Endodermal cell (in vitro differentiated cells): ENCODE measurements around the gene PCBP3. TPM values are rescaled to one million over a fixed set of nuclear protein-coding genes. Genes with fewer than 3 reads are reported as not detected.

ENCODE experiments used
- DNase-seq: peaks from one replicate; pipeline ENCODE4 v3.0.0-alpha.2; 2017
- H3K27ac ChIP-seq: 2 replicates; pipeline ENCODE4 v1.5.1; 2013; ENCODE audit warnings: mild to moderate bottlenecking, low read depth, low read length, moderate library complexity
- H3K27me3 ChIP-seq: 2 replicates; pipeline ENCODE4 v1.6.1; 2013; ENCODE audit warnings: mild to moderate bottlenecking, low read length, moderate library complexity; ENCODE audit not compliant: insufficient read depth, control insufficient read depth, poor library complexity, severe bottlenecking
- H3K36me3 ChIP-seq: 2 replicates; pipeline ENCODE4 v1.7.0; 2013; ENCODE audit warnings: mild to moderate bottlenecking, low read length, moderate library complexity; ENCODE audit not compliant: control insufficient read depth, insufficient read depth
- H3K4me1 ChIP-seq: one replicate; pipeline ENCODE4 v1.7.0; 2013; ENCODE audit warnings: low read length; ENCODE audit not compliant: control insufficient read depth, insufficient read depth
- H3K4me3 ChIP-seq: 2 replicates; pipeline ENCODE4 v1.5.1; 2013; ENCODE audit warnings: mild to moderate bottlenecking, low read length, moderate library complexity
- H3K9ac ChIP-seq: 2 replicates; pipeline ENCODE4 v1.6.1; 2013; ENCODE audit warnings: mild to moderate bottlenecking, low read length, moderate library complexity; ENCODE audit not compliant: poor library complexity, severe bottlenecking; ENCODE audit errors: extremely low read depth
- H3K9me3 ChIP-seq: 2 replicates; pipeline ENCODE4 v1.6.1; 2013; ENCODE audit warnings: mild to moderate bottlenecking, low read length, moderate library complexity; ENCODE audit not compliant: control insufficient read depth
- H3K27ac Mint-ChIP-seq: 2 replicates; pipeline ENCODE4 v1.8.0; 2020; ENCODE audit warnings: mixed read lengths
- H3K27me3 Mint-ChIP-seq: 2 replicates; pipeline ENCODE4 v1.8.0; 2021; ENCODE audit warnings: mild to moderate bottlenecking, mixed read lengths; ENCODE audit not compliant: insufficient read depth
- H3K36me3 Mint-ChIP-seq: 2 replicates; pipeline ENCODE4 v1.8.0; 2020; ENCODE audit warnings: low read depth, mixed read lengths
- H3K4me1 Mint-ChIP-seq: 2 replicates; pipeline ENCODE4 v1.8.0; 2020; ENCODE audit warnings: mixed read lengths
- H3K4me3 Mint-ChIP-seq: 2 replicates; pipeline ENCODE4 v1.8.0; 2020; ENCODE audit warnings: mild to moderate bottlenecking, moderate library complexity, mixed read lengths
- H3K9me3 Mint-ChIP-seq: 2 replicates; pipeline ENCODE4 v1.8.0; 2020; ENCODE audit warnings: mild to moderate bottlenecking, mixed read lengths
- WGBS, 2 experiments: methylation state at CpG; one replicate each; pipeline versions ENCODE4 v1.1.5 to v1.1.7; 2013; ENCODE audit warnings: missing lambda C conversion rate in 2 of 2, mixed read lengths in 1 of 2; ENCODE audit not compliant: insufficient coverage in 1 of 2, insufficient read length in 1 of 2; 5-methylcytosine and 5-hydroxymethylcytosine counted together
- total RNA-seq, 2 donors: library from RNA; stranded (reverse); fragmentation: NEBNext Ultra II Directional in 1 of 2; extraction: Animal tissue kit (Norgen Biotek cat#: 25700) in 1 of 2; gene quantifications; 2 replicates in 1 of 2; 3 replicates in 1 of 2; pipeline ENCODE4 v1.2.1, GENCODE V29; 2021
- TF ChIP-seq, protein P1 (sequence below): fragments of 200-600 bp; sonication (generic); conservative IDR thresholded peaks from 2 replicates; pipeline ENCODE4 v1.5.0; 2021; ENCODE audit warnings: antibody characterized with exemption, mild to moderate bottlenecking

Gene PCBP3
- total RNA-seq, 2 donors from 2014 or later, result 2.1 to 10.6 TPM

DNA sequence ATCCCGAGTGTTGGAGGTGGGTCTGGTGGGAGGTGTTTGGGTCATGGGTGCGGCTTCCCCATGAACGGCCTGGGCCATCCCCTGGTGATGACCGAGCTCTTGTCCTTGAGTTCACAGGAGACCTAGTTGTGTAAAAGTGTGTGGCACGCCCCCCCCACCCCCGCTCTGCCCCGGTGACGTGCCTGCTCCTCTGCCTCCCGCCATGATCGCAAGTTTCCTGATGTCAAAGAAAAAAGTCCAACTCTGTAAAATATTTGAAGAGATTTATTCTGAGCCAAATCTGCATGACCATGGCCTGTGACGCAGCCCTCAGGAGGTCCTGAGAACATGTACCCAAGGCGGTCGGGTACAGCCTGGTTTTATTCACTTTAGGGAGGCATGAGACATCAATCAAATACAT is 212.9 kb downstream of the PCBP3 start:
- Histone ChIP-seq H3K27me3 (no peaks in the 10 kb centered on the region), H3K4me3 (no peak overlapping the region), H3K4me1 (no peaks in the 10 kb centered on the region), H3K36me3 (no peaks in the 10 kb centered on the region), H3K27ac (no peak overlapping the region), H3K9me3 (no peaks in the 10 kb centered on the region), H3K9ac (no peak overlapping the region)
- Mint-ChIP-seq H3K36me3 (no peaks in the 10 kb centered on the region), H3K4me1 (peaks cover 30% of the 10 kb centered on the region), H3K27me3 (no peaks in the 10 kb centered on the region), H3K27ac (no peak overlapping the region), H3K4me3 (no peak overlapping the region), H3K9me3 (no peaks in the 10 kb centered on the region)
- 90 to 100% methylated on average over 10 to 13 of the region's 13 CpGs for WGBS, 2 experiments
- TF ChIP-seq, protein P1, sequence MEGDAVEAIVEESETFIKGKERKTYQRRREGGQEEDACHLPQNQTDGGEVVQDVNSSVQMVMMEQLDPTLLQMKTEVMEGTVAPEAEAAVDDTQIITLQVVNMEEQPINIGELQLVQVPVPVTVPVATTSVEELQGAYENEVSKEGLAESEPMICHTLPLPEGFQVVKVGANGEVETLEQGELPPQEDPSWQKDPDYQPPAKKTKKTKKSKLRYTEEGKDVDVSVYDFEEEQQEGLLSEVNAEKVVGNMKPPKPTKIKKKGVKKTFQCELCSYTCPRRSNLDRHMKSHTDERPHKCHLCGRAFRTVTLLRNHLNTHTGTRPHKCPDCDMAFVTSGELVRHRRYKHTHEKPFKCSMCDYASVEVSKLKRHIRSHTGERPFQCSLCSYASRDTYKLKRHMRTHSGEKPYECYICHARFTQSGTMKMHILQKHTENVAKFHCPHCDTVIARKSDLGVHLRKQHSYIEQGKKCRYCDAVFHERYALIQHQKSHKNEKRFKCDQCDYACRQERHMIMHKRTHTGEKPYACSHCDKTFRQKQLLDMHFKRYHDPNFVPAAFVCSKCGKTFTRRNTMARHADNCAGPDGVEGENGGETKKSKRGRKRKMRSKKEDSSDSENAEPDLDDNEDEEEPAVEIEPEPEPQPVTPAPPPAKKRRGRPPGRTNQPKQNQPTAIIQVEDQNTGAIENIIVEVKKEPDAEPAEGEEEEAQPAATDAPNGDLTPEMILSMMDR, result no peak
- peak; percentile 16 for DNase-seq

DNA sequence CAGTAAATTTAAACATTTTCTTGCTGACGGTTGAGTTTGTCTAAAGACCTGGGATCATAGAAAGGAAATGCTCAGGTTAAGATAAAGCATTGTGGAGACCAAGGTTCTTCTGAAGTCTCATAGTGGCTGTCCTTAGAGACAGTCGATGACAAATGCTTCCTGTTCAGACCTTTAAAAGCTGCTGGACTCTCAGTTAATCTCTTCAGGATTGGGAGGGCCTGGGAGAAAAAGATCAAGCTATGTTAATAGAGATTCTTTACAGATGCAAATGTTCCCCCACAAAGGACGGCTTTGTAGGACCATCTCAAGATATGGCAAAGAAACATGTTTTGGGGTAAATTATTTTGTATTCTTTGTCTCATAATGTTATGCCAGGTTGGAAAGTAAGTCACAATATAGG is 213.4 kb downstream of the PCBP3 start:
- peak; percentile 26 for DNase-seq
- Mint-ChIP-seq H3K4me3 (no peak overlapping the region), H3K27me3 (no peaks in the 10 kb centered on the region), H3K27ac (no peak overlapping the region), H3K36me3 (no peaks in the 10 kb centered on the region), H3K4me1 (peaks cover 30% of the 10 kb centered on the region), H3K9me3 (no peaks in the 10 kb centered on the region)
- Histone ChIP-seq H3K27me3 (no peaks in the 10 kb centered on the region), H3K9me3 (no peaks in the 10 kb centered on the region), H3K4me1 (no peaks in the 10 kb centered on the region), H3K9ac (no peak overlapping the region), H3K27ac (no peak overlapping the region), H3K36me3 (no peaks in the 10 kb centered on the region), H3K4me3 (no peak overlapping the region)
- TF ChIP-seq, protein P1, result no peak
- 73 to 84% methylated on average over 3 of the region's 3 CpGs for WGBS, 2 experiments

DNA sequence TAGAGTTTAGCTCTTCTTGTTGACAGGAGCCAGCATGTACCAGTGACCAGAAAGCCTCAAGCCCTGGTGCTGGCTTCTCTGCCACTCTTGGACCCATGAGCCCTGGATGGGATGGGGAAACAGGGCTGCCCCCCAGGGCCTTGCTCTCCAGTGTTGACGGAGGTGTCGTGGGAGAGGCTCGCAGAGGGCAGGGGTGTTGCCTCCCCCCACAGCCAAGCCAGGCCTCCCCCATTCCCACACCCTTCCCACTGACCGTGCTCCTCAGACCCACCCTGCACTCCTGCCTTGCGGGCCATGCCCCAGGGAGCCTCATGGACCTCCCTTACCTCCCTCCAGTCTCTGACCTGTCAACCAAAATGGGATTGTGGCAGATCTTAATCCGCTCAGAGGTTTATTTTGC is 214.2 kb downstream of the PCBP3 start:
- Mint-ChIP-seq H3K27me3 (no peaks in the 10 kb centered on the region), H3K9me3 (no peaks in the 10 kb centered on the region), H3K36me3 (no peaks in the 10 kb centered on the region), H3K27ac (no peak overlapping the region), H3K4me3 (no peak overlapping the region), H3K4me1 (peaks cover 30% of the 10 kb centered on the region)
- no peaks in the 10 kb centered on the region for H3K36me3 ChIP-seq
- no peak overlapping the region for H3K27ac ChIP-seq
- TF ChIP-seq, protein P1, result no peak
- H3K27me3 ChIP-seq, result no peaks in the 10 kb centered on the region
- peak; percentile 23 for DNase-seq
- no peak overlapping the region for H3K4me3 ChIP-seq
- no peaks in the 10 kb centered on the region for H3K4me1 ChIP-seq
- no peak overlapping the region for H3K9ac ChIP-seq
- no peaks in the 10 kb centered on the region for H3K9me3 ChIP-seq
- WGBS, 2 experiments, result 0 to 76% methylated on average over 1 to 6 of the region's 6 CpGs
